ENCODE results near the gene ALS2CL.

ALS2CL gene

DNA sequence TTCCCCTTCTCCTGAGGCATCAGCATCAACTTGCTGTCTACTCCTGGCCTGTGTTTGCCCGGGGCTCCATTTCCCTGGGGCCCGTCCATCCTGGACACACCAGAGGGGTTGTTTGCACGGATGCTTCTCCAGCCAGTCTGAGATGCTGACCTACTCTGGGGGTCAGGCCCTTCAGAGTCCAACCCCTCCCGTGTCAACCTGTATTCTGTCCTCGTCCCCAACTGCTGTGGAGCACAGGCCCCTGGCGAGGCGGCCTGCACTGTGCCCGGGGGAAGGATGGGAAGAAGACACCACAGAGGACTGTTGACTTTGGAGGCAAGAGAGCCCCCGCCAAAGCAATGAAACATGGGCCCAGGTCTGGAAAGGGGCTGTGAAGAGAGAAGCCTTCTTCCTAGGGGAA is 25.8 kb downstream of the ALS2CL start:
- Histone ChIP-seq H3K9ac (ENCODE audit: low read depth, low read length) (no peak overlapping the region), H3K9me3 (ENCODE audit: insufficient read depth, low read depth, low read length) (no peaks in the 10 kb centered on the region), H3K27ac (ENCODE audit: low read depth, low read length) (no peak overlapping the region), H3K4me1 (ENCODE audit: insufficient read depth, low read length) (peaks cover 3% of the 10 kb centered on the region; the same call in 1 of the 2 replicates), H3K36me3 (ENCODE audit: insufficient read depth, low read length) (no peaks in the 10 kb centered on the region), H3K27me3 (ENCODE audit: insufficient read depth, low read length) (no peaks in the 10 kb centered on the region), H3K4me3 (ENCODE audit: low read length) (no peak overlapping the region)
- WGBS = 95% methylated on average over 9 of the region's 9 CpGs

DNA sequence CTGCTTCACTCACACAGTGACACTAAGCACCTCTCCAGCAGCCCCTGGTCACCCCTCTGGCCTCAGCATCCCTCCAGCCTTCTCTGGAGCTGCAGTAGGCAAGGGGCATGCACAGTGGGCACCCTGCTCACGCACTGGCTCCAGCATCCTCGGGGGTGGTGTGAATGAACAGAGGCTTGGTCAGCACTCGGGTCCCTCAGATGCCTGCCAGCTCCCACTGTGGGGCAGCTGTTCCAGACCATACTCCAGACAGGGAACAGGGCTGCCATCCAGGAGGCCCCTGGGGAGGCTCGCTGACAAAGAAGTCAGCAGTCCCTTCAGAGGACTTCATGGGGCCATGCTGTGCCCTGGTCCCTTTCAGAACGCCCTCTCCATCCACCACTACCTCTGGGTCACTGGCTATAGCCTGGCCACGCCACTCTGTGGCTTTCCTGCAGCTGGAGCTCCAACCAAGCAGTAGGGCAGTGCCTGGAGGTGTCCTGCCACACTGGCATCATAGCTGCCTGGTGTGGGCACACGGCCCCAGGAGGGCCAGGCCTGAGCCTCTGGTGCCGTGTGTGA is 26.3 kb downstream of the ALS2CL start:
- no peaks in the 10 kb centered on the region for H3K27me3 ChIP-seq (ENCODE audit: insufficient read depth, low read length)
- 92% methylated on average over 8 of the region's 8 CpGs for WGBS
- peaks cover 8% of the 10 kb centered on the region for H3K4me1 ChIP-seq (ENCODE audit: insufficient read depth, low read length)
- no peak overlapping the region for H3K4me3 ChIP-seq (ENCODE audit: low read length)
- no peak overlapping the region for H3K27ac ChIP-seq (ENCODE audit: low read depth, low read length)
- H3K9ac ChIP-seq (ENCODE audit: low read depth, low read length) = no peak overlapping the region
- H3K9me3 ChIP-seq (ENCODE audit: insufficient read depth, low read depth, low read length) = no peaks in the 10 kb centered on the region
- H3K36me3 ChIP-seq (ENCODE audit: insufficient read depth, low read length) = no peaks in the 10 kb centered on the region

DNA sequence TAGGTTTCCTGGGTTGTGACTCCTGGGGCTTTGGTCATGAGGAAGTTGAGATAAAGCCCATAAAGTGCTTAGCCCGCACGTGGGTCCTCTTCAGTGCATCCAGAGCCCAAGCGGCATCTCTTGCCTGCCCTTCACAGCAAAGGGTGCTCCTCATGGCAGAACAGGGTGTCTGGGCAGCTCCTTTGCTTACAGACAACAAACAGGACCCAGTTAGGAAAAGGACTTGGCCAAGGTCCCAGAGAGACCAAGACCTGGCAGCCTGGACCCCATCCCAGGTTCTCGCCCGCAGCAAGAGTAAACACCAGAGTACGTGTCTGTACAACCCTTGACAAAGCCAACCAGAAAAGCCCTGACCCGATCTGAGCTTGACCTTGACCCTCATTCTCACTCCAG is 27.0 kb downstream of the ALS2CL start:
- no peak overlapping the region for H3K27ac ChIP-seq (ENCODE audit: low read depth, low read length)
- H3K4me1 ChIP-seq (ENCODE audit: insufficient read depth, low read length) = peaks cover 14% of the 10 kb centered on the region
- H3K9me3 ChIP-seq (ENCODE audit: insufficient read depth, low read depth, low read length) = no peaks in the 10 kb centered on the region
- 94% methylated on average over 7 of the region's 7 CpGs for WGBS
- no peaks in the 10 kb centered on the region for H3K27me3 ChIP-seq (ENCODE audit: insufficient read depth, low read length)
- H3K4me3 ChIP-seq (ENCODE audit: low read length) = no peak overlapping the region
- H3K9ac ChIP-seq (ENCODE audit: low read depth, low read length) = no peak overlapping the region
- no peaks in the 10 kb centered on the region for H3K36me3 ChIP-seq (ENCODE audit: insufficient read depth, low read length)

DNA sequence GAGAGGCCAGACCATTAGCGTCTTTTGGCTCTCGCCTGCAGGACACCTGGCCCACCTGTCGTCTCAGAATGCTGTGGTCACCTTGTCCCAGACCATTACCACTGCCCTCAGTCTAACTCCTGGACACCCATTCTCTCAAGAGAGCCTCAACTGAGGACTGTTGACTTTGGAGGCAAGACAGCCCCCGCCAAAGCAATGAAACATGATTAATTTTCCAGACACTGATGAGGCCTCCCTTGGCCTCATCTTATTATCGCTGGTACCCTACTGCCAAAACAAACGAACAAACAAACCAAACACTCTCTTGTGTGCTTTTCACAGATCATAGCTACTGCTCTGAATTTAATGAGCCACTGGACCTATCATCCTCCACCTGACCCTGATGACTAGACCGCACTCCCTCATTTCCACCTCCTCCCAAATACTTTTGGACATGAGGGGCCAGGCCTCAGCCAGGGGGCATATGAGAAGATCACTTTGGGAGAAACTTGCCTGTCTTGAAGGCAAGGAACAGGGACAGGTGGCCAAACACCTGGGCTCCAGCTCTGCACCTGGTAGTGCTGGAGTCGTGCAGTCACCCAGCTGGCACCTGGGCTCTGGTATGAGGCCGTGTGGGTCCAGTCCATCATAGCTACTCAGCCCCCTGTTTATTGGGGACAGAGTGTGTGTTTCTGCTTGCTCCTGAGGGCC is 27.6 kb downstream of the ALS2CL start:
- peaks cover 20% of the 10 kb centered on the region for H3K4me1 ChIP-seq (ENCODE audit: insufficient read depth, low read length)
- no peaks in the 10 kb centered on the region for H3K9me3 ChIP-seq (ENCODE audit: insufficient read depth, low read depth, low read length)
- H3K27me3 ChIP-seq (ENCODE audit: insufficient read depth, low read length) = no peaks in the 10 kb centered on the region
- no peak overlapping the region for H3K9ac ChIP-seq (ENCODE audit: low read depth, low read length)
- no peaks in the 10 kb centered on the region for H3K36me3 ChIP-seq (ENCODE audit: insufficient read depth, low read length)
- 90% methylated on average over 9 of the region's 9 CpGs for WGBS
- H3K4me3 ChIP-seq (ENCODE audit: low read length) = no peak overlapping the region
- H3K27ac ChIP-seq (ENCODE audit: low read depth, low read length) = no peak overlapping the region

DNA sequence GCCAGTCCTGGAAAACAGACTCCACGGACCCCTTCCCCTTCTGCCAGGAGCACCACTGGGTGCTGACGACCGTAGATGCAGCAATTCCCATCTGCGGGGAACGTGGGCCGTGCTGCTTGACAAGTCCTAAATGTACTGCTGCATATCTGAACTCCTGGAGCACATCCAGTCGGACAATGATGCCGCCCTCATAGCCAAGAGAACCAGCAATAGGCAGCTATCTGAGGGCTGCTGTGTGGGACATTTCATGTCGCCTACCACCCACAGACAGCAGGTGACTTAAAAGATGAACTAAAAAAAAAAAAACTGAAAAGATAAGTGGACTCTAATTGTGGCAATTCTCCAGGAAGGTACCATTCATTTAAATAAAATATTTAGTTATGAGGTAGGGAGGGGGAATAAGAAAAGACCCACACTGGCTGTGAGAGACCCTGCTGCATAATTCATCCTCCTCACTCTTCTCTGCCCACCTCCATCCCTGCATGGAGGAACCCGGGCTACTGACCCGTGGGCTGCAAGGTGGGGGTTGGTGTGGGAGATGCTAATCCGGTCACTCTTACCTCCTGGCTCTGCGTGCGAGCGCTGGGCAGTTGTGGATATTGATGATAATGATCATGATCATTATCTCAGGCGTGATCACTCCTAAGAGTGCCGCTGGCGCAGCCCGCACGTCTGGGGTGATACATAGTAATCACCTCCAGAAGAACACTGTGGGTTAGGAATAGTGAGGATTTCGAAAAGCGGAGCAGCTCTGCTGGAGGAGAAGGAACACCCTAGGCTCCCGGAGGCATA is 28.3 kb downstream of the ALS2CL start:
- no peaks in the 10 kb centered on the region for H3K36me3 ChIP-seq (ENCODE audit: insufficient read depth, low read length)
- no peaks in the 10 kb centered on the region for H3K9me3 ChIP-seq (ENCODE audit: insufficient read depth, low read depth, low read length)
- no peak overlapping the region for H3K9ac ChIP-seq (ENCODE audit: low read depth, low read length)
- H3K4me3 ChIP-seq (ENCODE audit: low read length) = no peak overlapping the region
- WGBS = 77% methylated on average over 23 of the region's 23 CpGs
- peaks cover 27% of the 10 kb centered on the region for H3K4me1 ChIP-seq (ENCODE audit: insufficient read depth, low read length)
- no peak overlapping the region for H3K27ac ChIP-seq (ENCODE audit: low read depth, low read length)
- no peaks in the 10 kb centered on the region for H3K27me3 ChIP-seq (ENCODE audit: insufficient read depth, low read length)

DNA sequence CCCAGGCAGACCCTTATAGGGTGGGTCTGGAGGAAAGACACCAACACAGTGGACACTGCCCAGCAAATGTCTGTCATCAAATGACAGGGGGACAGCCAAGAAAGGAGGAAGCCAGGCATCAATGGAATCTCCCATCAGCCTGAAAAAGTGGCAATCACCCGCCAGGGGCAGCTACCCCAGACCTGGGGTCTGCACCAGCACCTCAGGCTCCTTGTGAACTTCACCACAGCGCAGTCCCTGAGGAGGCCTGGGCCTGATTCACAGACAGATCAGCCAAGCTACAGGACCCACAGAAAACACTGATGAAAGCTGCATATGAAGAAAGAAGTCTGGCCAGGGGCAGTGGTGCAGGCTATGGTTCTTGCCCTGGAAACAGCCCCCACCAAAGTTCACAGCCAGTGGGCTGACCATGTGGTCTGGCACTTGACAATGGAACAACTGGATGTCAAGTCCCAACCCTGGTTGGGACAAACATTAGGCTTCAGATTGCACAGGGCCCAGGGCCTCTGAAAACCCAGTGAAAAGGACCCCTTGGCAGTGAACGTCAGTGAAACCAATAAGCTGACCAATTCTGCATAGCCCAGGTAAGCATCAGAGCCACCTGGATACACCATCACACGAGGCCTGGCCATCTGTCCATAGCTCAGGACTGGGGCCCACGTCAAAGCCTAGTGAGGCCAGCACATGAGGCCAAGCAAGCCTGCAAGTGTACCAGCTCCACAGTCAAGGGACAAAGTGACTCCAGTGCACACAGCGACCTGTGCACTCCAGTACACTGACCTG is 29.1 kb downstream of the ALS2CL start:
- H3K4me1 ChIP-seq (ENCODE audit: insufficient read depth, low read length) = peaks cover 33% of the 10 kb centered on the region
- no peak overlapping the region for H3K27ac ChIP-seq (ENCODE audit: low read depth, low read length)
- no peak overlapping the region for H3K9ac ChIP-seq (ENCODE audit: low read depth, low read length)
- H3K4me3 ChIP-seq (ENCODE audit: low read length) = no peak overlapping the region
- H3K36me3 ChIP-seq (ENCODE audit: insufficient read depth, low read length) = no peaks in the 10 kb centered on the region
- 93% methylated on average over 6 of the region's 6 CpGs for WGBS
- no peaks in the 10 kb centered on the region for H3K27me3 ChIP-seq (ENCODE audit: insufficient read depth, low read length)
- no peaks in the 10 kb centered on the region for H3K9me3 ChIP-seq (ENCODE audit: insufficient read depth, low read depth, low read length)

DNA sequence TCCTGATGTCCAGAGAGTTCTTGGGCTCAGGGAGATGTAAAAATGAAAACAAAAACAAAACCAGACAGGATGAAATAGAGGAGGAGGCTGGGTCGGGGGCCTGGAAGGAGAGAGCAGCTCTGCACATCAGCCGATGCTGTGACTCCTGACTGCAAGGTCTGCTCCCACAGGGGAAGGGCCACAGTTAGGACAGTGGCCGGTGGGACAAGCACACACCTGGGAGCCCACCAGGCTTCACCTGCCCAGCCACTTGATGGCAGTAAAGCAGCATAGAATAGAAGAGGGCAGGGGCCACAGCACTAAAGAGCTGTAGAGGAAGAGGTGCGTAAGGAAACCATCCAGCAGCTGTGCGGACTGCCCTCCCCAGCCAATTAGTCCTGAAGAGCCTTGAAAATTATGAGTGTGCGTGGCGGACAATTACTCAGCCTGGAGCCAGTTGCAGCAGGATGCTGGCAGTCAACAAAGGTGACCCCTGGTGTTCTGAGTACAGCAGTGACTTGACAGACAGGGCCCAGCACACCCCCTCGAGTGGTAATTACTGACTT is 29.8 kb downstream of the ALS2CL start:
- H3K4me1 ChIP-seq (ENCODE audit: insufficient read depth, low read length) = peaks cover 40% of the 10 kb centered on the region
- WGBS = 87% methylated on average over 8 of the region's 8 CpGs

DNA sequence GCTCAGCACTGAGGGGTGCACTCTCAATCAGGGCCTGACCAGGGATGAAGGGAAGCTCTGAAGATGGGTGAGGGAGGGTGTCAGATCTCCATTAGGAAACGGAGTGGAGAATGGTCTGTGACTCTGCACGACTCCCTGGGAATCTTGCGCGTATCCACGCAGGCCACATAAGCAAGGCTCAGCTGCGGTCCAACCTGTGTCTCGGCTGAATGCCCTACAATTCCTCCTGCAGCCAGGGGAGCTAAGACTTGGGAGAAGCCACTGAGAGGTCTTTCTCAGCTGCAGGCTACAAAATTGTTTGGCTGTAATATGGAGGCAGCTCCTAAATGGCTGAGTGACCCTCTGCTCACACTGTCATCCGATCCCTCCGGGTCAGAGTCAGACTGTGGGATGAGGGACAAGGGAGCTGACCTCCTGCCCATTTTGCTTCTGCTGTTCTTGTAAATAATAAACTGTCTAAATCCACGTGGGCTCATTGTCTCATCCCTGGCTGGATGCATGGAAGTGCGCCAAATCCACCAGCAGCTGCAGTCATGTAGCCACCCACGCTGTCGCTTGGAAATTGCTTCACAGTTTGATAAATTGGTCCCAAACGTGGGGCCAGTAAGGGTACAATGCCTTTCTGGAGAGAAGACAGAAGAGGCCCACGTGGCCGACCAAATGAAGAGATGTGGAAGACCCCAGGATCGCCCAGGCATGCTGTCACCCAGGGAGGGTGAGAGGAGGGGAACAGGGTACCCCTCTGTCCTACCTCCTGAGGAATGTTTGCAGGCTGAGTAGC is 30.5 kb downstream of the ALS2CL start:
- Histone ChIP-seq H3K4me1 (ENCODE audit: insufficient read depth, low read length) (peaks cover 40% of the 10 kb centered on the region), H3K9ac (ENCODE audit: low read depth, low read length) (no peak overlapping the region), H3K27ac (ENCODE audit: low read depth, low read length) (no peak overlapping the region), H3K4me3 (ENCODE audit: low read length) (no peak overlapping the region), H3K36me3 (ENCODE audit: insufficient read depth, low read length) (no peaks in the 10 kb centered on the region), H3K9me3 (ENCODE audit: insufficient read depth, low read depth, low read length) (no peaks in the 10 kb centered on the region), H3K27me3 (ENCODE audit: insufficient read depth, low read length) (no peaks in the 10 kb centered on the region)
- 90% methylated on average over 17 of the region's 17 CpGs for WGBS

More for the DNA sequence above, 29.8 kb downstream of the ALS2CL start:
- Histone ChIP-seq H3K27ac (ENCODE audit: low read depth, low read length) (no peak overlapping the region), H3K27me3 (ENCODE audit: insufficient read depth, low read length) (no peaks in the 10 kb centered on the region), H3K36me3 (ENCODE audit: insufficient read depth, low read length) (no peaks in the 10 kb centered on the region), H3K4me3 (ENCODE audit: low read length) (no peak overlapping the region), H3K9ac (ENCODE audit: low read depth, low read length) (no peak overlapping the region), H3K9me3 (ENCODE audit: insufficient read depth, low read depth, low read length) (no peaks in the 10 kb centered on the region)

DNA sequence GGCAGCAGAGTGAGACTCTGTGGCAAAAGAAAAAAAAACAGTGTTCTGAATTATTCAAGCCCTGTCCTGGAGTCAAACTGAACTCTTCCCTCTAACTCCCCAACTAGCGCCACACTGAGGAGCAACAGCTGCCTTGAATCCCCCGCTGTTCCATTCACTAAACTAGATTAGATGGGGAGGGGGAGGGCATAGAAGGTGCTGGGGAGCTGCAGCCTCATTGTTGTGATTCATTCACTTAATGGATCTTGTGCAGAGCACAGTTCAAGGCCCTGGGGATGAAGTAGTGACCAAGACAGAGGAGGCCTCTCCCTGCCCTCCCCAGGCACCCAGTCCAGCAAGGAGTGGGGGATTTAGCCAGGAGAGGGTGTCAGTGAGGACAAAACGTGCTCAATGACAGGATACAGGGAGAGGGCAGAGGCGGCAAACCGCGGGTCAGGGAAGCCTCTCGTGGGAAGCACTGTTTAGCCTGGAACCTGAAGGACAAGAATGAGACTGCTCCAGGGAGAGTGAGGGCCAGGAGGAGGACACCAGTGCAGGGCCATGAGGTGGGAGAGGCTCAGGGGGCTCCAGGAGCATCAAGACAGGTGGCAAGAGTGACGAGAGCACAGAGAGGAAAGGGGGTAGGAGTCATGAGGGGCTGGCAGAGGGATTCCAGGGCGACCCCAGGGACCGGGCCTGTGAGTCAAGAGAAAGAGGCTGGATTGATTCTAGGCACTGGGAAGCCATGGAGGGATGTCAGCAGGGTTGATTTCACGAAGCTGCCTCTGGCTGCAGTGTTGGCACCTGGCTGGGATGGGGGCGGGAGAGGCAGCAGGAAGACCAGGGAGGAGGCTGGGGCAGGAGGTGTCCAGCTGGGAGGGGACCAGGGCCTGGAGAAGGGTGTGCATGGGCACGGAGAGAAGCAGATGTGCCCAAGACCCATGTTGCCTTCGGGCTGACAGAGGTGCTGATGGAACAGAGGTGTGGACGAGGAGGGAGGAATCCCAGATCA is 31.4 kb downstream of the ALS2CL start:
- Histone ChIP-seq H3K27me3 (ENCODE audit: insufficient read depth, low read length) (no peaks in the 10 kb centered on the region), H3K9ac (ENCODE audit: low read depth, low read length) (no peak overlapping the region), H3K36me3 (ENCODE audit: insufficient read depth, low read length) (no peaks in the 10 kb centered on the region), H3K4me1 (ENCODE audit: insufficient read depth, low read length) (peaks cover 43% of the 10 kb centered on the region), H3K9me3 (ENCODE audit: insufficient read depth, low read depth, low read length) (no peaks in the 10 kb centered on the region), H3K4me3 (ENCODE audit: low read length) (no peak overlapping the region), H3K27ac (ENCODE audit: low read depth, low read length) (no peak overlapping the region)
- 70% methylated on average over 13 of the region's 15 CpGs for WGBS
